ENCODE data around the gene DUOX1.

DUOX1 gene

DNA sequence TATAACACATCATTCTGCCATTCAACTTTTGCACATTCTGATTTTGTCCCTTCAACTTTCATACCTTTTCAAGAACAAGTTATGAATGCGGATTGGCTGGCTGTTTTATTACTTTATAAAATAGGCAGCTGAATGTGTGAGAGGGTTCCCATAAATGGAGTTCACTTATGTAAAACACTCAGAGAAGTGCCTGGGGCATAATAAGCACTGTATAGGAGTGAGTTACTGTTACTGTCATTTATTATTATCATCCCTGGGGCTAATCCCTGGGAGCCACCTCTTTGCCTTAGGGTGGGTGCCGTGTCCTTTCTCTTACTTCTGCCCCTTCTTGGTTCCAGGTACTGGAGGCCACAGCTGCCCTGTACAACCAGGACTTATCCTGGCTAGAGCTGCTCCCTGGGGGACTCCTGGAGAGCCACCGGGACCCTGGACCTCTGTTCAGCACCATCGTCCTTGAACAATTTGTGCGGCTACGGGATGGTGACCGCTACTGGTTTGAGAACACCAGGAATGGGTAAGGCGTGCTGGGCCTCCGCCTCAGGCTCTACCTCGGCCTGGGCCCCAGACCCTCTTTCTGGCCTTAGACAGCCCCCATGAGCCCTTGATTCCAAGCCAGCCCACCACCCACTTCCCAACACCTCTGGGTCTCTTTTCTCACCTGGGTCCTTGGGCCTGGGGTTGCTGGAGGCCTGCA lies 10.9 kb downstream of the DUOX1 start:
- no peak for DNase-seq (ENCODE audit: extremely low read depth in 1 of 2, low read depth in 1 of 2)

DNA sequence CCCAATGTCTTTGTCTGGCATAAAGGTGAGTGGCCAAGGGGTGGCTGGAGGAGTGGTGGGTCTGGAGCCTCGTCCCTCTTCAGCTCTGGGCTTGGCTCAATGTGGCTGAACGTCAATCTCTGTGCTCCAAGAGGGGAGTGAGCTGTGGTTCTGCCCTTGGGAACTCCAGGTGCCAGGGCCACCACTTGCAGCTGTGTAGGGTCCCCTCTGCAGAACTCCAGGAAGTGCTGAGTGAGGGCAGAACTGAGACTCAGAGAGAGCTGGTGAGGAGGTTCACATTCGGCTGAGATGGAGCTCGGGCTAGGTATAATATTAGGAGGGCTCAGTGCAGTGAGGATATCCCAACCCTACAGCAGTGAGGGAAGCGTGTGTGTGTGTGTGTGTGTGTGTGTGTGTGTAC lies 11.6 kb downstream of the DUOX1 start:
- no peak for DNase-seq (ENCODE audit: extremely low read depth in 1 of 2, low read depth in 1 of 2)

DNA sequence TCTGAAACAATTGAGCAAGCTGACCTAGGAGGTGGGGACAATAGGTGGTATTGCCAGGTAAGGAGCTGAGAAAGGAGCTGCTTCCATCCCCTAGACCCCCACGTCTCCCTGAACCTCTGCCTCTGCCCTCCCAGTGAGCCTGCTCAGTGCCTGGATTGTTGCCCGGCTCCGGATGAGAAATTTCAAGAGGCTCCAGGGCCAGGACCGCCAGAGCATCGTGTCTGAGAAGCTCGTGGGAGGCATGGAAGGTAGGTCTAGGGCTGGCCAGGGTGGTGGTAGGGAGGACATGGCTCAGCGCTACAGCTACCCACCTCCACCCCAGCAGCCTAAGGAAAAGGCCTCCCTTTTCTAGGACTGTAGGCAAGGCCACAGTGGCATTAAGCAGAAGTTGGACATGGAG lies 13.3 kb downstream of the DUOX1 start:
- no peak for DNase-seq (ENCODE audit: extremely low read depth in 1 of 2, low read depth in 1 of 2)

DNA sequence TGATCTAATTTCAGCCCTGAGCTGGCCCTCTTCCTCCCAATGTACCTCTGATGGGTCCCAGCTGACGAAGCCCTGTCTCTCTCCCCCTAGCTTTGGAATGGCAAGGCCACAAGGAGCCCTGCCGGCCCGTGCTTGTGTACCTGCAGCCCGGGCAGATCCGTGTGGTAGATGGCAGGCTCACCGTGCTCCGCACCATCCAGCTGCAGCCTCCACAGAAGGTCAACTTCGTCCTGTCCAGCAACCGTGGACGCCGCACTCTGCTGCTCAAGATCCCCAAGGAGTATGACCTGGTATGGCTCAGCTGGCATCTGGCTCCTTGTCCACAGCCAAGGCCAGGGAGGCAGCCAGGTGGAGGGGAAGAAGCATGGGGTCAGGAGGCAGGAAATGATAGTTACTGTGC lies 14.2 kb downstream of the DUOX1 start:
- DNase-seq (ENCODE audit: extremely low read depth in 1 of 2, low read depth in 1 of 2): no peak

DNA sequence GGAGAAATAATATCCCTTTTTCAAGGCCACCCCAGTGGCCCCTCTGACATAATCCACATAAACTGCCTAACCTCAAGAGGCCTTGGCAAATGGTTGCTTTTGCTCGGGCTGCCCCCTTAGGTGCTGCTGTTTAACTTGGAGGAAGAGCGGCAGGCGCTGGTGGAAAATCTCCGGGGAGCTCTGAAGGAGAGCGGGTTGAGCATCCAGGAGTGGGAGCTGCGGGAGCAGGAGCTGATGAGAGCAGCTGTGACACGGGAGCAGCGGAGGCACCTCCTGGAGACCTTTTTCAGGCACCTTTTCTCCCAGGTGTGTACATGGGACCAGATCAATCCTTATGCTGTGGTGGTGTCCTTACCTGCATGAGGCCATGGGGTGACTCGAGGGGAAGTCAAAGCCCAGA lies 15.0 kb downstream of the DUOX1 start:
- no peak for DNase-seq (ENCODE audit: extremely low read depth in 1 of 2, low read depth in 1 of 2)

DNA sequence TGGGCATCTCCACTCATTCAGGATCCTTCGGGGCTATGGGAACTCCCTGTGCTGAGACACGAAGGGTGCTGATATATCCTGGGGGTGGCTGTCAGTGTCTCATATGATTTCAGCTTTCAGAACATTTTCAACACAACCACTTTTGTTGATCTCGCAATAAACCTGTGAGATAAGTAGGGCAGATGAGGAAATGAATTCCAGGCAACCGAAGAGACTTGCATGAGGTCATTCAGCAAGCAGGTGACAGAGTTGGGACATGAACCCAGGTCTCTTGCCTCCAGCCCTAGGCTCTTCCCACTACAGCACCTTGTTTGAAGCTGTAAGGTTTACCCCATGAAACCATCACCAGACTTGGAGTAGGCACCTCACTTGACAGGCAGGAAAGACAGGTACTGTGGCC lies 16.6 kb downstream of the DUOX1 start:
- no peak for DNase-seq (ENCODE audit: extremely low read depth in 1 of 2, low read depth in 1 of 2)

DNA sequence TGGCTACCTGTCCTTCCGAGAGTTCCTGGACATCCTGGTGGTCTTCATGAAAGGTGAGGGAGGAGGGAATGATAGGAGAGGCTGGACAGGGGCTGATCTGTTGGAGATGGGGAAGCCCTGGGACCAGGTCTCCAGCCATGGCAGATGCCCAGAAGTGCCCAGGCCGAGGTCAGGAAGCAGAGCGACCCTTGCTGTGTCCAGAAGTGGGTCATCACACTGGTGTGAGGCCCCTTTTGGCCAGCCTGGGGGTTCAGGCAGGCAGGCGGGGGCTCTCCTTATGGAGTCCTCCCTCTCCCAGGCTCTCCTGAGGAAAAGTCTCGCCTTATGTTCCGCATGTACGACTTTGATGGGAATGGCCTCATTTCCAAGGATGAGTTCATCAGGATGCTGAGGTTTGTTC lies 17.8 kb downstream of the DUOX1 start:
- no peak for DNase-seq (ENCODE audit: extremely low read depth in 1 of 2, low read depth in 1 of 2)

DNA sequence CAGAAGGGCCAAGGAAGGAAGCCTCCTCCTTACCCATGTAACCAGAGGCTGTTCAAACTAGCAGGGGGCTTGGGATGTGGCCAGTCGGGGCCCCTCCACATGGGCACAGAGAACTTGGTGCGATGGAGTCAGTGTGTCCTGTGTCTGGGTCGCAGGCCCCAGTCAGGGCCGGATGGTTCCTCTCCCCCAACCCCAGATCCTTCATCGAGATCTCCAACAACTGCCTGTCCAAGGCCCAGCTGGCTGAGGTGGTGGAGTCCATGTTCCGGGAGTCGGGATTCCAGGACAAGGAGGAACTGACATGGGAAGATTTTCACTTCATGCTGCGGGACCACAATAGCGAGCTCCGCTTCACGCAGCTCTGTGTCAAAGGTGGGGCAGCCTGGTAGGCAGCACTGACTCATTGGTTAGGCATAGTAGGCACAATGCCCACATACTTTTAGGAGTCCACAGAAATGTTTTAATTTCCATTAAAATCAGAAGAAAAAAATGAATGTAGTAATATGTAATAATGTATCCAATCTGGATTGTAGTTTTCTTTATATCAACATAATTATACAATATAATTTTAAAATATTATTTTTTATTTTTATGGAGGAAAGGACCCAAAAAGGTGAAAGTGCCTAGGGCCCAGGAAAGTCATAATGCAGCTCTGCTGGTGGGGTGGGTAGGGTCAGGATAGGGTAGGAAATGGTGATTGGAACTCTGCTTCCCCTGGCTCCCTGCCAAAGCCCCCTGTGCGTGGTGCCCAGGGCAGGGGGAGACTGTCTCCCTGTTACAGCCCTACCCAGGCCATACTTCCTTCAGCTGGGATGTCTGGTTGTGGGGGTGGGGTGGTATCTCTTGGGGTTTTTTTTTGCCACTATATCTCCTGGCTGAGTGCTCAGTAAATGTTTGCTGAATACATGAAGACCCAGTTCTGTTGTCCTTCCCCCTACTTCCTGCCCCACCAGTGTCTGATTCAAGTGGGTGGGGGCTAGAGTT lies 18.6 kb downstream of the DUOX1 start:
- no peak for DNase-seq (ENCODE audit: extremely low read depth in 1 of 2, low read depth in 1 of 2)

DNA sequence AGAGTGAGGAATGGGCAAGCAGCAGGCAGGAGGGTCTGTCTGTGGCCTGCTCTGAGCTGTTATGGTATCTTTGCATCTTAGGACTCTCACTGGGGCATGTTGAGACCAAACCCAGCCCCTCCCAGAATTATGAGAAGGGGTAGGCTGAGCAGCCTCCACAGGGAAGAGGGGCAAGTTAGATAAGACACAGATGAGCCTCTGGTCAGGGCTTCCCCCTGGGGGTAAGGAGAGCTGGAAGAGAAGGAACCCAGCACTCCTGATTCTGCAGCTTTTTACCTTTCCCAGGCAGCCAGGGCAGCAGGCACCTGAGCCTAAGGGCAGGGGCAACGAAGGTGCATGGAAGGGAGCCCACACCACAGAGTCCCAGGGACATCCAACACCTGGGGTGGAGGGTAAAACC lies 19.3 kb downstream of the DUOX1 start:
- no peak for DNase-seq (ENCODE audit: extremely low read depth in 1 of 2, low read depth in 1 of 2)

DNA sequence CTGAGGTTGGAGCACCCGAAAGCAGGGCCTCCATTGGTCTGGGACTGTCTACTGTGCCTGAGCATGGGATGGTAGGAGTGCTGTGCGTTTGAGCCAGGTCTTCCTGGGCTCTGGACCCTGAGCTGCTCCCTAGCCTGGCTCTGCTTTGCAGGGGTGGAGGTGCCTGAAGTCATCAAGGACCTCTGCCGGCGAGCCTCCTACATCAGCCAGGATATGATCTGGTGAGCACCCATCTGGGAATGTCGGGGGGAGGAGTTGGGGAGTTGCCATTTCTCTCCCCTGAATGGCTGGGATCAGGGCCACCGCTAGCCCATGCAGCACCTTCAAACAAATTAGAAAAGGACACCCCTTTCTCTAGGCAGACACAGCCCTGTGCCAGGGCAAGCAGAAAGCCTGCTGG lies 20.7 kb downstream of the DUOX1 start:
- DNase-seq (ENCODE audit: extremely low read depth in 1 of 2, low read depth in 1 of 2): no peak

DNA sequence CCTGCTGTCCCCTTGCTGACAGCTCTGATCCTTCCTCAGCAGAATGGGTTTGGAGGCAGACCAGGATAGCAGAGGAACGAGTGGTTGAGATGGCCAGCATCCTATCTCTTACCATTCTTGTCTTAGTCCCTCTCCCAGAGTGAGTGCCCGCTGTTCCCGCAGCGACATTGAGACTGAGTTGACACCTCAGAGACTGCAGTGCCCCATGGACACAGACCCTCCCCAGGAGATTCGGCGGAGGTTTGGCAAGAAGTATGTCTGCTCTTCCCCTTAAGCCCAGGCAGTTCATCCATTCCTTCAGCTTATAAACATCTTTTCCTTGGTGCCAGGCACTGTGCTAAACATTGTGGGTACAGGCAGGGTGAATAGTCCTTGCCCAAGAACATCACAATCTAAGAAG lies 21.2 kb downstream of the DUOX1 start:
- no peak for DNase-seq (ENCODE audit: extremely low read depth in 1 of 2, low read depth in 1 of 2)

DNA sequence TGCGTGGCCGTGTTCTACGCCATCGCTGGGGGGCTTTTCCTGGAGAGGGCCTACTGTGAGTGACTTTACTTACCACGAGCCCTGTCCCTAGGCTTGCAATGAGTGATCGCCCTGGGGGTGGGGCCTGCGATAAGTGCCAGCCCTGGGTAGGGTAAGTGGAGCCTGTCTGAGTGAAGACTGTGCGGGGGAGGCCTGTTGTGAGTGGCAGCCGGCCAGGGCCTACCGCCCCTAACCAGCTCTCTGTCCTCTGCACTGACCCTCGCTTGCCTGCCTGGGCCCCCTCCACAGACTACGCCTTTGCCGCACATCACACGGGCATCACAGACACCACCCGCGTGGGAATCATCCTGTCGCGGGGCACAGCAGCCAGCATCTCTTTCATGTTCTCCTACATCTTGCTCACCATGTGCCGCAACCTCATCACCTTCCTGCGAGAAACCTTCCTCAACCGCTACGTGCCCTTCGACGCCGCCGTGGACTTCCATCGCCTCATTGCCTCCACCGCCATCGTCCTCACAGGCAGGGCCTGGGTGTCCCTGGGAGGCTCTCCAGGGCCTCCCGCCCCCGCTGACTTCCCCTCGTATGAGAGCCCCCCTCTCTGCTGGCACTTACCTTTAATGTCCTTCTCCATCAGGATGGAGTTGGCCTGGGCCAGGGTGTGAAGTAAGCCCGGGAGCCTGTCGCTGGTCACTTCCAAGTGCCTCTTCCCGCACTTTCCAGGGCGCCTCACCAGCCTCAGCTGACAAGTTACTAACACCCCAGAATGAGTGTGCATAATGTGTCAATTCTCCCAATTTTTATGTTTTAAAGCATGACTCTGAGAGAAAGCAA lies 22.4 kb downstream of the DUOX1 start:
- no peak for DNase-seq (ENCODE audit: extremely low read depth in 1 of 2, low read depth in 1 of 2)

DNA sequence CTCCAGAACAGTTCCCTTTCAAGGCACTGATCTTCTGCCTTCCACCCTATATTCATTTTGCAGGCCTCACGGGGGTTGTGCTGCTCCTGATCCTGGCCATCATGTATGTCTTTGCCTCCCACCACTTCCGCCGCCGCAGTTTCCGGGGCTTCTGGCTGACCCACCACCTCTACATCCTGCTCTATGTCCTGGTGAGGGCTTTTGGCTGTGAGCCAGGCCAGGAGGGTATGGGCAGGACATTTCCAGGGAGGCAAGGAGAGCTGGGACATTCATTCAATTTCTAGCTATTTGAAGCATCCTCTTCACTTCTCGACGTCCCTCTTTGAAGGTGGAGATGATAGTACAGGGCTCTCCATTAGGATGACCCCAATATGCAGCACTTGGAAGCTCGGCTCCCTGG lies 25.9 kb downstream of the DUOX1 start:
- no peak for DNase-seq (ENCODE audit: extremely low read depth in 1 of 2, low read depth in 1 of 2)

DNA sequence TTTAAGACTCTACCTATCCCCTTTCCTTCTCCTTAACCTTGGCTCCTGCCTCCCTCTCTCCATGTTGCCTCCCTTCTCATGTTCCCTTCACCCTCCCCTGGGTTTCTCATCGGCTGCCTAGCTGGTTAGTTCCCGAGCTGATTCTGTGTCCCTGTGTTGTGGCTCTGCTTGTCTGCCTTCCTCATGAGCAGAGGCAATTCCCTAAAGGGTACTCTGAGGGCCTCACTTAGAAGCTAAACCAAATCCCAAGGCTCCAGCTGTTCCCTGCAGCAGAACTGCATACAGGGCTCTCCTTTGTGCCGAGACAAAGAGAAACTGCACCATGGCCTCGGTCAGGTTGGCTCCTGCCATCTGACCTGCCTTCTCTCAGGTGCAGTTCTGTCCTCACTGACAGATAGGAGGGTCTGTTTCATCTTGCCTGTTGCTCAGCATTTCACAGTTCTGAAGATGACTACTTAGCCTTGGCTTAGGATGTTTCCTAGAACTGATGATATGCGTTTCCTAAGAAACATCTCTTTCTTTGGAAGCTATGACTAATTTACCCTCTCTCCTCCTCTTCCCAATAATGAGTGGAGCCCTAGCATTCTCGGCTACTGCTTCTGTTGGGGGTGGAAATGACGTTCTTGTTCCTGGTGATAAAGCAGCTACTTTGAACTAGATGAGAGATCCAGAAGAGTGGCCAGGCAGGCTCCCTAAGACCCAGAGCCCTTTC lies 27.1 kb downstream of the DUOX1 start:
- no peak for DNase-seq (ENCODE audit: extremely low read depth in 1 of 2, low read depth in 1 of 2)

DNA sequence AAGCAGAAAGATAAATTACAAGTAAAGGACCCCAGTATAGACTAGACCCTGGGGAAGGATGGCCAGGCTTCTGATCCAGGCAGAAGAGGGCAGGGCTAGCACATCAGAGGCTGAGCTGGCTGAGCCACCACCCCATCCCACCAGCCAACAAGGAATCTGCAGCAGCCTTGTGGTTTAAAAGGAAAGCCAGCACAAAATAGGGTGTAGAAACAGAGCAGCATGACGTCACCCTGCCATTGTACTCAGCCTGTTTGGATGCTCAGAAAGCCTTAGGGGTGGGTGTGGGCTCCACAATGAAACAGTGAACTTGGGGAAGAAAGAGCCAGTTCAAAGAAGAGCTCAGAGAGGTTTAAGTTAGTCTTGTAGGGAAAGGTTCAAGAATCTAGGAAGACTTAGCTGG lies 28.2 kb downstream of the DUOX1 start:
- DNase-seq (ENCODE audit: extremely low read depth in 1 of 2, low read depth in 1 of 2): no peak

DNA sequence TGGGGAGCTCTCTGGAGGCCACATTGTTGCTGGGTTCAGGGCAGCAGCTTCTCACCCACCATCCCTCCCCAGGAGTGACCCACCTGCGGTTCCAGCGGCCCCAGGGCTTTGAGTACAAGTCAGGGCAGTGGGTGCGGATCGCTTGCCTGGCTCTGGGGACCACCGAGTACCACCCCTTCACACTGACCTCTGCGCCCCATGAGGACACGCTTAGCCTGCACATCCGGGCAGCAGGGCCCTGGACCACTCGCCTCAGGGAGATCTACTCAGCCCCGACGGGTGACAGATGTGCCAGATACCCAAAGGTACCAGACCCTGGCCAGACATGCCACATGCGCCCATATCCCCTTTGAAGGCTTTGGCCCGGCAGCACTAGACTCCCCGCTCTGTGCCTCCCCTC lies 31.9 kb downstream of the DUOX1 start:
- DNase-seq (ENCODE audit: extremely low read depth in 1 of 2, low read depth in 1 of 2): no peak

DNA sequence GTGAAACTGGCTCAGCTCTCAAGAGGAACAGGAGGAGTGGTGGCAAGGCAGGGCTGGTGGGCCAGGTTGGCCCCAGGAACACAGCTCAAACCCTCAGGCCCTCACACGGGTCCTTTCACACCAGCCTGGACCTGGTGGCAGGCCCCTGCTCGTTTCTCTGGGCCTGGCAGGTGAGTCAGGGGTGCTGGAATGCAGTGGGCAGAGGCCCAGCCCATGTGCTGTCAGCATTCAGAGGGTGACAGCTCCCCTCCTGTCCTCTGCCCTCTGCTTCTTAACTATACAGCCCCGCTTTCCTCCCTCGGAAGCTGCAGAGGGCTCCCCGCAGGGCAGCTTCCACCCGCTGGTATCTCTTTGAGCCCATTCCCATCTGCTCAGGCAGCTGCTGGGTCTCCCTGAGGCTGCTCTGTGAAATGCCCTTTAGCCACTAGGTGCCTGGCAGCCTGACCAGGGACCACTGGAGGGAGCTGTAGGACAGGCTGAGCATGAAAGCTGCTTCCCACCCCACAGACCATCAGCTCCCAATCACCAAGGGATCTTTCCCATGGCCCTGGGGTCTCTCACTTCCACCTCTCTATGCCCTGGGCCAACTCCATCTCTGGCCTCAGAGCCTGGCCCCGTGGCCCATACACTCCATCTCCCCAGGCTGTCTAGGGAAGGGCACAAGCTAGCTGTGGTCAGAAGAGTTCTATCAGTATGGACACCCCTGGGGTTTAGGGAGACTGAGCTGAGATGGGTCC lies 33.1 kb downstream of the DUOX1 start:
- peak; percentile 31 to 51 for DNase-seq (ENCODE audit: extremely low read depth in 1 of 2, low read depth in 1 of 2)

DNA sequence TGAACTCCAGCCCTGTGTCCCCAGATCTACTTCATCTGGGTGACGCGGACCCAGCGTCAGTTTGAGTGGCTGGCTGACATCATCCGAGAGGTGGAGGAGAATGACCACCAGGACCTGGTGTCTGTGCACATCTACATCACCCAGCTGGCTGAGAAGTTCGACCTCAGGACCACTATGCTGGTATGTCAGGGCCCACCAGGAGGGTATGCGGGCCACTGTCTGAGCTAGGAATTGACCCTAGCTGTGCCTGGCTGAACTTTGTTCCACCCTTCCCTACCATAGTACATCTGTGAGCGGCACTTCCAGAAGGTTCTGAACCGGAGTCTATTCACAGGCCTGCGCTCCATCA lies 33.7 kb downstream of the DUOX1 start:
- DNase-seq (ENCODE audit: extremely low read depth in 1 of 2, low read depth in 1 of 2): no peak

DNA sequence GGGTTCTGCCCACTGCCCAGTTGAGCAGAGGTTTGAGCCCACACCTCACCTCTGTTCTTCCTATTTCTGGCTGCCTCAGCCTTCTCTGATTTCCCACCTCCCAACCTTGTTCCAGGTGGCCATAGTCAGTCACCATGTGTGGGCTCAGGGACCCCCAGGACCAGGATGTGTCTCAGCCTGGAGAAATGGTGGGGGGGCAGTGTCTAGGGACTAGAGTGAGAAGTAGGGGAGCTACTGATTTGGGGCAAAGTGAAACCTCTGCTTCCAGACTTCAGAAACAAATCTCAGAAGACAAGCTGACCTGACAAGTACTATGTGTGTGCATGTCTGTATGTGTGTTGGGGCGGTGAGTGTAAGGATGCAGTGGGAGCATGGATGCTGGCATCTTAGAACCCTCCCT lies 35.1 kb downstream of the DUOX1 start:
- no peak for DNase-seq (ENCODE audit: extremely low read depth in 1 of 2, low read depth in 1 of 2)

DNA sequence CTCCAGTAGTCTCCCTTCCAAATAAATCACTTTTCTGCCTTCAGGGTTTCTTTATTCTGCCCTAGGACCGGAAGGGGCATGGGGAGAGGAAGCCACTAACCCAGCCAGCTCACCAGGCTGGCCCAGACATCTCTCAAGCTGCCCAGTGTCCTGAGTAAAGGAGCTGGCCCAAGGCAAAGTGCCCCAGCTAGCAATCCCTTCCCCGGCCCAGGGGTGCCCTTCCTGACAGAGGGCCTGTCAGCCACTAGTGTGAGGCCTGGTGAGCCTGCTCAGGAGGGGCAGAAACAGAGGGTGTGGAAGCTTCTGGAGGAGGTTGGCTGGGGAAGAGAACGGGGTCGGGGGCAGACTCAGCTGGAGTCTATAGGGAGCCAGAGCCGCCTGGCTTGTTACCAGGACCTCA lies 35.7 kb downstream of the DUOX1 start:
- no peak for DNase-seq (ENCODE audit: extremely low read depth in 1 of 2, low read depth in 1 of 2)

Data from activated CD8-positive, alpha-beta memory T cell treated with anti-CD3 and anti-CD28 coated beads for 1 hour (primary cell).